Karpas-422 (cell line): ENCODE results near the gene NPPC. TPM values are rescaled to one million over a fixed set of nuclear protein-coding genes. Genes with fewer than 3 reads are reported as not detected.

Source experiments
- DNase-seq: peaks from one replicate; pipeline ENCODE4 v3.0.0-alpha.2; 2015
- H2AFZ ChIP-seq: fragments of 200-600 bp; sonication (generic); 2 replicates; pipeline ENCODE4 v1.6.1; 2014; ENCODE audit warnings: antibody characterized with exemption, low read length, mixed read lengths
- H3K27ac ChIP-seq: fragments of 200-600 bp; sonication (generic); 2 replicates; pipeline ENCODE4 v1.5.1; 2014; ENCODE audit warnings: mild to moderate bottlenecking, low read length, moderate library complexity
- H3K27me3 ChIP-seq: fragments of 200-600 bp; sonication (generic); 2 replicates; pipeline ENCODE4 v1.6.1; 2014; ENCODE audit warnings: low read length, mixed read lengths
- H3K36me3 ChIP-seq: fragments of 200-600 bp; sonication (generic); 2 replicates; pipeline ENCODE4 v1.6.1; 2014; ENCODE audit warnings: low read length, mixed read lengths; ENCODE audit not compliant: insufficient read depth
- H3K4me1 ChIP-seq: fragments of 200-600 bp; sonication (generic); 2 replicates; pipeline ENCODE4 v1.6.1; 2014; ENCODE audit warnings: mild to moderate bottlenecking, low read length, mixed read lengths
- H3K4me2 ChIP-seq: fragments of 200-600 bp; sonication (generic); 2 replicates; pipeline ENCODE4 v1.6.1; 2014; ENCODE audit warnings: low read length, low read depth, mild to moderate bottlenecking; ENCODE audit not compliant: poor library complexity, severe bottlenecking
- H3K4me3 ChIP-seq: fragments of 200-600 bp; sonication (generic); 2 replicates; pipeline ENCODE4 v1.5.1; 2014; ENCODE audit warnings: mild to moderate bottlenecking, antibody characterized with exemption, low read length, mixed read lengths
- H3K79me2 ChIP-seq: fragments of 200-600 bp; sonication (generic); 2 replicates; pipeline ENCODE4 v1.6.1; 2014; ENCODE audit warnings: mild to moderate bottlenecking, low read length, mixed read lengths
- H3K9ac ChIP-seq: fragments of 200-600 bp; sonication (generic); 2 replicates; pipeline ENCODE4 v1.6.0; 2014; ENCODE audit warnings: low read length
- H3K9me2 ChIP-seq: fragments of 200-600 bp; sonication (generic), shearing (Covaris generic); replicated peaks from 2 replicates; pipeline ENCODE4 v1.6.0; 2014; ENCODE audit warnings: mild to moderate bottlenecking, low read length, moderate library complexity; ENCODE audit not compliant: insufficient read depth
- H3K9me3 ChIP-seq: fragments of 300-700, 200-600 bp; sonication (generic); 2 replicates; pipeline ENCODE4 v1.6.1; 2014; ENCODE audit warnings: low read length, mixed read lengths
- H4K20me1 ChIP-seq: fragments of 200-600 bp; sonication (generic); 2 replicates; pipeline ENCODE4 v1.6.1; 2014; ENCODE audit warnings: mild to moderate bottlenecking, antibody characterized with exemption, low read length, low read depth; ENCODE audit not compliant: insufficient read depth
- total RNA-seq: library from RNA; depleted of rRNA; stranded (reverse); fragments of >200 nt; shearing (Covaris generic); gene quantifications from 2 replicates; pipeline ENCODE4 v1.2.3, GENCODE V29; 2014; ENCODE audit warnings: low replicate concordance

The NPPC gene
- total RNA-seq, 1 experiment from 2014 or later: not detected

GRCh38 chr2:231928901-231929725, 2.9 kb upstream of the NPPC start:
- DNase-seq: no peak

GRCh38 chr2:231928481-231928880, 2.3 kb upstream of the NPPC start:
- Histone ChIP-seq H4K20me1 (no peaks in the 10 kb centered on the region), H3K36me3 (no peaks in the 10 kb centered on the region), H3K4me1 (peaks cover 60% of the 10 kb centered on the region), H3K27me3 (no peaks in the 10 kb centered on the region), H3K27ac (no peak overlapping the region), H3K4me3 (no peak overlapping the region), H3K9me3 (no peaks in the 10 kb centered on the region), H3K4me2 (no peak overlapping the region), H3K9ac (no peak overlapping the region), H2AFZ (no peak overlapping the region), H3K79me2 (no peaks in the 10 kb centered on the region), H3K9me2 (no peaks in the 10 kb centered on the region)
- DNase-seq: no peak

More at GRCh38 chr2:231928901-231929725, 2.9 kb upstream of the NPPC start:
- no peak overlapping the region for H2AFZ ChIP-seq
- no peaks in the 10 kb centered on the region for H3K9me2 ChIP-seq
- H4K20me1 ChIP-seq: no peaks in the 10 kb centered on the region
- no peaks in the 10 kb centered on the region for H3K36me3 ChIP-seq
- no peaks in the 10 kb centered on the region for H3K79me2 ChIP-seq
- no peak overlapping the region for H3K4me2 ChIP-seq
- H3K27me3 ChIP-seq: no peaks in the 10 kb centered on the region
- no peaks in the 10 kb centered on the region for H3K9me3 ChIP-seq
- H3K4me3 ChIP-seq: no peak overlapping the region
- H3K27ac ChIP-seq: no peak overlapping the region
- peaks cover 67% of the 10 kb centered on the region for H3K4me1 ChIP-seq
- H3K9ac ChIP-seq: no peak overlapping the region

- Histone ChIP-seq H3K27me3 (no peaks in the 10 kb centered on the region), H3K4me3 (no peak overlapping the region), H3K4me1 (peaks cover 51% of the 10 kb centered on the region), H3K4me2 (no peak overlapping the region), H4K20me1 (no peaks in the 10 kb centered on the region), H3K79me2 (no peaks in the 10 kb centered on the region), H2AFZ (no peak overlapping the region), H3K36me3 (no peaks in the 10 kb centered on the region), H3K9me3 (no peaks in the 10 kb centered on the region), H3K9ac (no peak overlapping the region), H3K27ac (no peak overlapping the region), H3K9me2 (no peaks in the 10 kb centered on the region)
- no peak for DNase-seq
Measured at GRCh38 chr2:231927566-231927890, 1.3 kb upstream of the NPPC start.

GRCh38 chr2:231926761-231927565, 767 bp upstream of the NPPC start:
- DNase-seq: no peak
- peak overlapping the region; percentile 60; the same call in 1 of the 2 replicates for H3K4me3 ChIP-seq
- no peak overlapping the region for H3K27ac ChIP-seq
- H3K36me3 ChIP-seq: no peaks in the 10 kb centered on the region
- H3K9ac ChIP-seq: peak overlapping the region; percentile 28; the same call in 1 of the 2 replicates
- 0 out of 2 replicates have a peak overlapping the region, but pooled peaks have one; percentile 52 for H2AFZ ChIP-seq
- no peaks in the 10 kb centered on the region for H3K9me2 ChIP-seq
- peaks cover 45% of the 10 kb centered on the region for H3K4me1 ChIP-seq
- H3K4me2 ChIP-seq: peak overlapping the region; percentile 75
- H4K20me1 ChIP-seq: no peaks in the 10 kb centered on the region
- no peaks in the 10 kb centered on the region for H3K9me3 ChIP-seq
- no peaks in the 10 kb centered on the region for H3K27me3 ChIP-seq
- H3K79me2 ChIP-seq: no peaks in the 10 kb centered on the region

- Histone ChIP-seq H2AFZ (no peak overlapping the region), H3K27ac (no peak overlapping the region), H3K36me3 (no peaks in the 10 kb centered on the region), H3K9me2 (no peaks in the 10 kb centered on the region), H3K9me3 (no peaks in the 10 kb centered on the region), H3K4me2 (peak overlapping the region; percentile 75), H3K27me3 (no peaks in the 10 kb centered on the region), H3K79me2 (no peaks in the 10 kb centered on the region), H3K9ac (peak overlapping the region; percentile 35; the same call in 1 of the 2 replicates), H3K4me3 (peak overlapping the region; percentile 60), H4K20me1 (no peaks in the 10 kb centered on the region), H3K4me1 (peaks cover 31% of the 10 kb centered on the region)
- DNase-seq: peak; percentile 90
Measured at GRCh38 chr2:231925303-231926179, 655 bp downstream of the NPPC start.

- H3K9me2 ChIP-seq: no peaks in the 10 kb centered on the region
- H3K4me1 ChIP-seq: peaks cover 24% of the 10 kb centered on the region
- H3K79me2 ChIP-seq: no peaks in the 10 kb centered on the region
- H3K27me3 ChIP-seq: no peaks in the 10 kb centered on the region
- H4K20me1 ChIP-seq: no peaks in the 10 kb centered on the region
- no peak overlapping the region; the same call in 1 of the 2 replicates for H3K4me3 ChIP-seq
- no peak for DNase-seq
- H3K9ac ChIP-seq: no peak overlapping the region
- H3K27ac ChIP-seq: no peak overlapping the region
- no peak overlapping the region for H2AFZ ChIP-seq
- peak overlapping the region; percentile 75 for H3K4me2 ChIP-seq
- no peaks in the 10 kb centered on the region for H3K36me3 ChIP-seq
- H3K9me3 ChIP-seq: no peaks in the 10 kb centered on the region
Measured at GRCh38 chr2:231924889-231925275, 1.3 kb downstream of the NPPC start.

- H3K9me2 ChIP-seq: no peaks in the 10 kb centered on the region
- H3K27ac ChIP-seq: no peak overlapping the region
- peaks cover 18% of the 10 kb centered on the region for H3K4me1 ChIP-seq
- no peak overlapping the region for H3K9ac ChIP-seq
- no peaks in the 10 kb centered on the region for H4K20me1 ChIP-seq
- H3K4me3 ChIP-seq: no peak overlapping the region
- H3K4me2 ChIP-seq: no peak overlapping the region
- H3K36me3 ChIP-seq: no peaks in the 10 kb centered on the region
- no peak for DNase-seq
- no peak overlapping the region for H2AFZ ChIP-seq
- no peaks in the 10 kb centered on the region for H3K27me3 ChIP-seq
- H3K9me3 ChIP-seq: no peaks in the 10 kb centered on the region
- no peaks in the 10 kb centered on the region for H3K79me2 ChIP-seq
Measured at GRCh38 chr2:231923951-231924888, 2.0 kb downstream of the NPPC start.
